ENCODE measurements around the gene HAUS5. TPM values are rescaled to one million over a fixed set of nuclear protein-coding genes. Genes with fewer than 3 reads are reported as not detected.

The HAUS5 gene
- total RNA-seq, 1 donor from 2014 or later: 9.1 TPM

GRCh38 chr19:35656700-35657099 lies 44.2 kb downstream of the HAUS5 start:
- Histone ChIP-seq H3K36me3 (peaks cover 91% of the 10 kb centered on the region), H3K27ac (no peak overlapping the region)
- no peak for ATAC-seq

DNA sequence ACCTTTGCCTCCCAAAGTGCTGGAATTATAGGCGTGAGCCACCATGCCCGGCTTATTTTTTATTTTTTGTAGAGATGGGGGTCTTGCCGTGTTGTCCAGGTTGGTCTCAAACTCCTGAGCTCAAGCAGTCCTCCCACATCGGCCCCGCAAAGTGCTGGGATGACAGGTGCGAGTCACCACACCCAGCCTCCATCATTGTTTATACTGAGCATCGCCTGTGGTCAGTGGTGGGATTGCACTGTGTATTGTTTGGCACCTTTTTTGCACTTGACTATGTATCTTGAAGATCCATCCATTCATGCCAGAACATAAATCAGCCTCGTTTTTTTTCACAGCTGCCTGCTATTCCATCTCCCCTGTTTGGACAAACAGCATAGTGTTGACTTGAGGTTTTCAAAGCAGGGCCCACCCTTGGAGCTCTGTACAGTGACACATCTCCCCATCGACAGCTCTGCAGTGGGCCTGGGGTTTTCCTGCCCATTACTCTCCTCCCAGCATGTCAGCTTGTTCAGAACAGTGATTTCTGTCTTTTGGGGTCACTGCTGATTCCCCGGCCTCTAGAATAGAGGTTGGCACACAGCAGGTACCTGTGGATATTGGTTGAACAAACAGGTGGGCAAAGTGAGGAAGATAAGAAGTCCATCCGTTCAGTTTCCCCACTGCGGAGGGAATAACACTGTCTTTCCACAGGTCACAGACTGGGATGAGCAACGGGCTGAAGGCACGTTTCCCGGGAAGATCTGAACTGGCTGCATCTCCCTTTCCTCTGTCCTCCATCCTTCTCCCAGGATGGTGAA lies 45.6 kb downstream of the HAUS5 start:
- ATAC-seq (no peak), DNase-seq (no peak)
- Histone ChIP-seq H3K36me3 (peaks cover 83% of the 10 kb centered on the region), H3K4me3 (no peak overlapping the region), H3K9me3 (no peaks in the 10 kb centered on the region), H3K27me3 (ENCODE audit: low read depth) (no peaks in the 10 kb centered on the region), H3K27ac (no peak overlapping the region), H3K4me1 (no peaks in the 10 kb centered on the region)
- intact Hi-C loops (cut with DNase I): no loop called here
- TF ChIP-seq CTCF (IDR thresholded peaks at IDR 0.05): no peak

More at GRCh38 chr19:35656700-35657099, 44.2 kb downstream of the HAUS5 start:
- Histone ChIP-seq H3K27me3 (ENCODE audit: low read depth) (no peaks in the 10 kb centered on the region), H3K4me3 (no peak overlapping the region), H3K4me1 (no peaks in the 10 kb centered on the region), H3K9me3 (no peaks in the 10 kb centered on the region)
- intact Hi-C loops (cut with DNase I): no loop called here
- DNase-seq: no peak
- TF ChIP-seq CTCF (IDR thresholded peaks at IDR 0.05): no peak

DNA sequence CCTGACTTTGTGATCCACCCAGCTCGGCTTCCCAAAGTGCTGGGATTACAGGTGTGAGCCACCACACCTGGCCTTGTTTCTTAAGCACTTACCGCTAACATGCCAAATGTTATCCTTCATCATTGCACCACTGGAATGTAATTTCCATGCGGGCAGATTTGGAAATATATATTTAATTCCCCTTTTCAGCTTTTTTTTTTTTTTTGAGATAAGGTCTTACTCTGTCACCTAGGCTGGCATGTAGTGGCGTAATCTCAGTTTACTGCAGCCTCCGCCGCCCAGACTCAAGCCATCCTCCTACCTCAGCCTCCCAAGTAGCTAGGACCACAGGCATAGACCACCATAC lies 49.4 kb downstream of the HAUS5 start:
- no peaks in the 10 kb centered on the region for H3K27me3 ChIP-seq (ENCODE audit: low read depth)
- no peak for ATAC-seq
- H3K27ac ChIP-seq: no peak overlapping the region
- peaks cover 52% of the 10 kb centered on the region for H3K36me3 ChIP-seq
- no peak for DNase-seq
- H3K9me3 ChIP-seq: no peaks in the 10 kb centered on the region
- no peak for TF ChIP-seq CTCF (IDR thresholded peaks at IDR 0.05)
- H3K4me3 ChIP-seq: no peak overlapping the region
- H3K4me1 ChIP-seq: no peaks in the 10 kb centered on the region
- intact Hi-C loops (cut with DNase I): no loop called here

DNA sequence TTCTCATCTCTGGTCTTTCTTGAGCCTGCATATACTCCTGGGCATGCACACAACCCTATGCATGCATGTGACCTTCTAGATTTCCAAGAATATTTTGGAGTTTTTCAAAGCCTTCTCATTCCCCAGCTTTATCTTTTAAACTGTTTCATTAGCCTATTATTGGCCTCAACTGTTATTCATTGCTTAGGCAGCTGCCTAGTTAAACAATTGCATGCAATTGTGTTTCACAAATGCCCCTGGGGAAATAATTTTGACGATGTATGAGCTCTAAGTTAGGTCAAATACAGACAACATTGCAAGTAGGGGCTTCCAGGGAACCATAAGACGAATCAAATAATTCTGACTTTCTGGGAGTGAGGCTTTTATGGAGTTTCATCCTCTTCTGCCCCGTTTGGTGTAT lies 51.4 kb downstream of the HAUS5 start:
- no peak for TF ChIP-seq CTCF (IDR thresholded peaks at IDR 0.05)
- Histone ChIP-seq H3K4me1 (no peaks in the 10 kb centered on the region), H3K4me3 (no peak overlapping the region), H3K27me3 (ENCODE audit: low read depth) (no peaks in the 10 kb centered on the region), H3K9me3 (no peaks in the 10 kb centered on the region), H3K36me3 (peaks cover 32% of the 10 kb centered on the region), H3K27ac (no peak overlapping the region)
- ATAC-seq: no peak
- intact Hi-C loops (cut with DNase I): no loop called here
- no peak for DNase-seq

GRCh38 chr19:35665157-35665556 lies 52.6 kb downstream of the HAUS5 start:
- no peak for TF ChIP-seq CTCF (IDR thresholded peaks at IDR 0.05)
- Histone ChIP-seq H3K4me3 (no peak overlapping the region), H3K36me3 (peaks cover 20% of the 10 kb centered on the region), H3K9me3 (no peaks in the 10 kb centered on the region), H3K4me1 (no peaks in the 10 kb centered on the region), H3K27me3 (ENCODE audit: low read depth) (no peaks in the 10 kb centered on the region), H3K27ac (no peak overlapping the region)
- no peak for DNase-seq
- intact Hi-C loops (cut with DNase I): no loop called here
- no peak for ATAC-seq
